ENCODE data around the gene SLC35B2. TPM values are rescaled to one million over a fixed set of nuclear protein-coding genes. Genes with fewer than 3 reads are reported as not detected.

SLC35B2 gene
- total and polyA plus RNA-seq, 10 of the 15 experiments (the other 5 are each of a cell fraction or from before 2014, with no cell fraction given): 11.3 to 45.4 (median 33.8) TPM

GRCh38 chr6:44271406-44271723 is 14.0 kb upstream of the SLC35B2 start:
- no peak overlapping the region for H3K4me3 ChIP-seq
- H3K4me1 ChIP-seq (ENCODE audit: control insufficient read depth, insufficient read depth, low read length): peaks cover 15% of the 10 kb centered on the region
- intact Hi-C loops (cut with micrococcal nuclease; ENCODE audit: unreplicated experiment) (no loop called here), in situ Hi-C loops (cut with MboI) (no loop called here)
- H3K9me3 ChIP-seq (replicated peaks; ENCODE audit: control insufficient read depth, insufficient read depth, low read length): no peaks in the 10 kb centered on the region
- ChIA-PET RAD21 (ENCODE audit: unreplicated experiment) (no interaction called here), CTCF (interaction anchor here (1.4 to 1.9 kb wide), 3 partner anchors 18 to 43 kb away, joined by 3 to 4 read pairs (median 4); no protein-coding TSS in a partner anchor), SMC1A (ENCODE audit: uncharacterized antibody, unreplicated experiment) (no interaction called here), POLR2A (no interaction called here)
- FAIRE-seq (no peak), DNase-seq (ENCODE audit: low read depth, low spot score) (no peak), ATAC-seq (no peak)
- peaks cover 4 to 15% of the 10 kb centered on the region in 2 experiments; a peak in 3 of 4 replicates for H3K27me3 ChIP-seq (replicated peaks in 1 of 2; ENCODE audit: control insufficient read depth in 2 of 2, insufficient read depth in 2 of 2, low read length in 1 of 2)
- WGBS (ENCODE audit: insufficient coverage, insufficient replicate concordance, low lambda C conversion rate, missing lambda C conversion rate): 51% methylated on average over 6 of the region's 6 CpGs
- BruUV-seq (replicated peaks): no TSS peak
- H3K36me3 ChIP-seq (ENCODE audit: control insufficient read depth in 2 of 2, insufficient read depth in 2 of 2, low read length in 1 of 2): no peaks in the 10 kb centered on the region
- no peaks in the 10 kb centered on the region; the same call in 1 of the 2 replicates for H3K79me2 ChIP-seq (ENCODE audit: control insufficient read depth, insufficient read depth, low read length)
- no peaks in the 10 kb centered on the region for H4K20me1 ChIP-seq (ENCODE audit: control insufficient read depth, insufficient read depth)
- TF ChIP-seq USF2 (IDR thresholded peaks at IDR 0.05; ENCODE audit: borderline replicate concordance, low read depth, low read length) (no peak), RB1 (IDR thresholded peaks at IDR 0.05; ENCODE audit: borderline replicate concordance) (no peak), SKIL (IDR thresholded peaks at IDR 0.05; ENCODE audit: low read depth, poor library complexity, severe bottlenecking) (no peak), ZBTB4 (CRISPR knock-in tag; IDR thresholded peaks at IDR 0.05) (no peak), BMI1 (IDR thresholded peaks at IDR 0.05; ENCODE audit: borderline replicate concordance) (no peak), YBX1 (IDR thresholded peaks at IDR 0.05) (no peak), YY1 (IDR thresholded peaks at IDR 0.05; ENCODE audit: low read depth, low read length) (no peak), EGR1 (IDR thresholded peaks at IDR 0.05; ENCODE audit: borderline replicate concordance in 1 of 2, low read depth in 2 of 2, low read length in 2 of 2) (no peak), ZNF217 (IDR thresholded peaks at IDR 0.05) (no peak), SMAD5 (IDR thresholded peaks at IDR 0.05; ENCODE audit: low read depth) (no peak), ATF3 (IDR thresholded peaks at IDR 0.05; ENCODE audit: borderline replicate concordance, extremely low read depth, low read depth, low read length) (no peak), HDAC2 (IDR thresholded peaks at IDR 0.05) (no peak), CBX5 (IDR thresholded peaks at IDR 0.05; ENCODE audit: low read depth) (no peak)
- no peak overlapping the region for H3K9ac ChIP-seq (ENCODE audit: control insufficient read depth, insufficient read depth, low read length)
- H3K4me2 ChIP-seq (ENCODE audit: control insufficient read depth, insufficient read depth): no peak overlapping the region; the same call in 1 of the 2 replicates
- no peak overlapping the region for H3K27ac ChIP-seq (ENCODE audit: control insufficient read depth, insufficient read depth)
- no peak overlapping the region for H2AFZ ChIP-seq (ENCODE audit: control insufficient read depth, low read depth, low read length)

Measured in GM12878 (cell line).